ENCODE measurements around the gene A1CF.

The A1CF gene

GRCh38 chr10:50805981-50806622 lies 79.3 kb downstream of the A1CF start:
- H3K9me2 ChIP-seq (replicated peaks; ENCODE audit: control insufficient read depth, low read length): no peaks in the 10 kb centered on the region
- no peaks in the 10 kb centered on the region for H3K36me3 ChIP-seq (ENCODE audit: control insufficient read depth, low read length)
- no peaks in the 10 kb centered on the region for H3K79me2 ChIP-seq (ENCODE audit: control insufficient read depth, low read length)
- no peak overlapping the region for H3K27ac ChIP-seq (ENCODE audit: low read depth, low read length)
- H3K9me3 ChIP-seq (ENCODE audit: control insufficient read depth, insufficient read depth, low read length): no peaks in the 10 kb centered on the region
- H3K4me2 ChIP-seq (ENCODE audit: low read length): no peak overlapping the region
- peaks cover 9% of the 10 kb centered on the region; the same call in 1 of the 2 replicates for H3K27me3 ChIP-seq (ENCODE audit: control insufficient read depth, low read length)
- no peaks in the 10 kb centered on the region for H4K20me1 ChIP-seq (ENCODE audit: control insufficient read depth, insufficient read depth, low read depth, low read length)
- H3K4me1 ChIP-seq (ENCODE audit: control insufficient read depth, low read length): no peaks in the 10 kb centered on the region
- H3F3A ChIP-seq (ENCODE audit: control insufficient read depth, insufficient read depth): no peaks in the 10 kb centered on the region
- no peak for TF ChIP-seq EZH2phosphoT487 (IDR thresholded peaks at IDR 0.05; ENCODE audit: borderline replicate concordance, low read length)
- TF ChIP-seq CTCF (IDR thresholded peaks at IDR 0.05; ENCODE audit: low read depth, low read length, poor library complexity, severe bottlenecking): no peak
- no peak overlapping the region for H3K4me3 ChIP-seq (ENCODE audit: low read length)

- H3K27ac ChIP-seq (ENCODE audit: low read depth, low read length): no peak overlapping the region
- no peaks in the 10 kb centered on the region for H3K9me2 ChIP-seq (replicated peaks; ENCODE audit: control insufficient read depth, low read length)
- H3K9me3 ChIP-seq (ENCODE audit: control insufficient read depth, insufficient read depth, low read length): no peaks in the 10 kb centered on the region
- H3K4me1 ChIP-seq (ENCODE audit: control insufficient read depth, low read length): no peaks in the 10 kb centered on the region
- no peaks in the 10 kb centered on the region for H3K36me3 ChIP-seq (ENCODE audit: control insufficient read depth, low read length)
- H3F3A ChIP-seq (ENCODE audit: control insufficient read depth, insufficient read depth): no peaks in the 10 kb centered on the region
- no peak for TF ChIP-seq EZH2phosphoT487 (IDR thresholded peaks at IDR 0.05; ENCODE audit: borderline replicate concordance, low read length)
- TF ChIP-seq CTCF (IDR thresholded peaks at IDR 0.05; ENCODE audit: low read depth, low read length, poor library complexity, severe bottlenecking): no peak
- no peak overlapping the region for H3K4me2 ChIP-seq (ENCODE audit: low read length)
- H3K27me3 ChIP-seq (ENCODE audit: control insufficient read depth, low read length): peaks cover 13% of the 10 kb centered on the region
- H4K20me1 ChIP-seq (ENCODE audit: control insufficient read depth, insufficient read depth, low read depth, low read length): no peaks in the 10 kb centered on the region
- H3K79me2 ChIP-seq (ENCODE audit: control insufficient read depth, low read length): no peaks in the 10 kb centered on the region
- no peak overlapping the region for H3K4me3 ChIP-seq (ENCODE audit: low read length)
Measured at GRCh38 chr10:50799595-50799994, 85.8 kb downstream of the A1CF start.

GRCh38 chr10:50798297-50798696 lies 87.1 kb downstream of the A1CF start:
- no peak for TF ChIP-seq EZH2phosphoT487 (IDR thresholded peaks at IDR 0.05; ENCODE audit: borderline replicate concordance, low read length)
- no peak for TF ChIP-seq CTCF (IDR thresholded peaks at IDR 0.05; ENCODE audit: low read depth, low read length, poor library complexity, severe bottlenecking)
- H3K4me2 ChIP-seq (ENCODE audit: low read length): no peak overlapping the region
- H3K9me3 ChIP-seq (ENCODE audit: control insufficient read depth, insufficient read depth, low read length): no peaks in the 10 kb centered on the region

More at GRCh38 chr10:50798297-50798696, 87.1 kb downstream of the A1CF start:
- no peaks in the 10 kb centered on the region for H4K20me1 ChIP-seq (ENCODE audit: control insufficient read depth, insufficient read depth, low read depth, low read length)
- H3K27me3 ChIP-seq (ENCODE audit: control insufficient read depth, low read length): peaks cover 6% of the 10 kb centered on the region; the same call in 1 of the 2 replicates
- H3K27ac ChIP-seq (ENCODE audit: low read depth, low read length): no peak overlapping the region
- H3K9me2 ChIP-seq (replicated peaks; ENCODE audit: control insufficient read depth, low read length): no peaks in the 10 kb centered on the region
- no peaks in the 10 kb centered on the region for H3K79me2 ChIP-seq (ENCODE audit: control insufficient read depth, low read length)
- H3K4me3 ChIP-seq (ENCODE audit: low read length): no peak overlapping the region
- no peaks in the 10 kb centered on the region for H3K4me1 ChIP-seq (ENCODE audit: control insufficient read depth, low read length)
- no peaks in the 10 kb centered on the region for H3F3A ChIP-seq (ENCODE audit: control insufficient read depth, insufficient read depth)
- no peaks in the 10 kb centered on the region for H3K36me3 ChIP-seq (ENCODE audit: control insufficient read depth, low read length)

Data from DOHH2 (cell line).